Activated naive CD4-positive, alpha-beta T cell treated with anti-CD3 and anti-CD28 coated beads, Interleukin-2, amount 50 U/mL, for 24 hours (primary cell): ENCODE results near the gene SLC22A13.
"Not testable (repeated sequence)": the region's sequence is repeated elsewhere in the genome, so short reads cannot be mapped to it uniquely, and the experiment has no call there.

Experiments
- H3K27ac Mint-ChIP-seq: one replicate; pipeline ENCODE4 v1.8.0; 2021; ENCODE audit warnings: mild to moderate bottlenecking, mixed read lengths
- H3K27me3 Mint-ChIP-seq: one replicate; pipeline ENCODE4 v1.8.0; 2021; ENCODE audit warnings: mixed read lengths
- H3K36me3 Mint-ChIP-seq: one replicate; pipeline ENCODE4 v1.8.0; 2021; ENCODE audit warnings: mixed read lengths
- H3K4me1 Mint-ChIP-seq: one replicate; pipeline ENCODE4 v1.8.0; 2021; ENCODE audit warnings: mixed read lengths
- H3K4me3 Mint-ChIP-seq: one replicate; pipeline ENCODE4 v1.8.0; 2021; ENCODE audit warnings: mild to moderate bottlenecking, mixed read lengths
- H3K9me3 Mint-ChIP-seq: one replicate; pipeline ENCODE4 v1.8.0; 2021; ENCODE audit warnings: mixed read lengths

The SLC22A13 gene

GRCh38 chr3:38276081-38276916, 10.7 kb downstream of the SLC22A13 start:
- Mint-ChIP-seq H3K4me1 (no peaks in the 10 kb centered on the region), H3K36me3 (peaks cover 3% of the 10 kb centered on the region), H3K27me3 (no peaks in the 10 kb centered on the region), H3K9me3 (no peaks in the 10 kb centered on the region), H3K27ac (no peak overlapping the region), H3K4me3 (no peak overlapping the region)

GRCh38 chr3:38276917-38277630, 11.5 kb downstream of the SLC22A13 start:
- Mint-ChIP-seq H3K36me3 (peaks cover 4% of the 10 kb centered on the region), H3K4me3 (no peak overlapping the region), H3K27me3 (no peaks in the 10 kb centered on the region), H3K27ac (no peak overlapping the region), H3K9me3 (no peaks in the 10 kb centered on the region), H3K4me1 (no peaks in the 10 kb centered on the region)

GRCh38 chr3:38278841-38279240, 13.2 kb downstream of the SLC22A13 start:
- Mint-ChIP-seq H3K4me1 (no peaks in the 10 kb centered on the region), H3K27me3 (no peaks in the 10 kb centered on the region), H3K27ac (no peak overlapping the region), H3K9me3 (no peaks in the 10 kb centered on the region), H3K4me3 (no peak overlapping the region), H3K36me3 (peaks cover 4% of the 10 kb centered on the region)

- Mint-ChIP-seq H3K27me3 (no peaks in the 10 kb centered on the region), H3K4me1 (no peaks in the 10 kb centered on the region), H3K9me3 (no peaks in the 10 kb centered on the region), H3K4me3 (no peak within 1 kb of the TSS), H3K27ac (no peak within 1 kb of the TSS), H3K36me3 (peaks cover 1% of the 10 kb centered on the region)
Measured at GRCh38 chr3:38281895-38282686, 16.5 kb downstream of the SLC22A13 start, which contains the start of gene SLC22A14. Gene SLC22A14, plus strand, starts transcription at chr3:38282294. Its CDS starts 23,733 bp downstream, at chr3:38306027.

- no peaks in the 10 kb centered on the region for H3K9me3 Mint-ChIP-seq
- no peak overlapping the region for H3K27ac Mint-ChIP-seq
Measured at GRCh38 chr3:38283810-38284755, 18.5 kb downstream of the SLC22A13 start.

GRCh38 chr3:38284756-38285150, 19.1 kb downstream of the SLC22A13 start:
- no peak overlapping the region for H3K27ac Mint-ChIP-seq
- no peak overlapping the region for H3K4me3 Mint-ChIP-seq

More at GRCh38 chr3:38283810-38284755, 18.5 kb downstream of the SLC22A13 start:
- H3K36me3 Mint-ChIP-seq = peaks cover 1% of the 10 kb centered on the region
- H3K4me3 Mint-ChIP-seq = no peak overlapping the region
- H3K4me1 Mint-ChIP-seq = no peaks in the 10 kb centered on the region
- no peaks in the 10 kb centered on the region for H3K27me3 Mint-ChIP-seq

GRCh38 chr3:38289286-38290217, 23.9 kb downstream of the SLC22A13 start:
- H3K27ac Mint-ChIP-seq, H3K4me1 Mint-ChIP-seq, H3K36me3 Mint-ChIP-seq, H3K9me3 Mint-ChIP-seq, H3K27me3 Mint-ChIP-seq, H3K4me3 Mint-ChIP-seq: not testable (repeated sequence)

More at GRCh38 chr3:38284756-38285150, 19.1 kb downstream of the SLC22A13 start:
- Mint-ChIP-seq H3K27me3 (no peaks in the 10 kb centered on the region), H3K9me3 (no peaks in the 10 kb centered on the region), H3K4me1 (no peaks in the 10 kb centered on the region), H3K36me3 (peaks cover 4% of the 10 kb centered on the region)

GRCh38 chr3:38297053-38297452, 31.4 kb downstream of the SLC22A13 start:
- H3K4me1 Mint-ChIP-seq, H3K9me3 Mint-ChIP-seq, H3K36me3 Mint-ChIP-seq, H3K27me3 Mint-ChIP-seq, H3K4me3 Mint-ChIP-seq, H3K27ac Mint-ChIP-seq: not testable (repeated sequence)

GRCh38 chr3:38297537-38297936, 31.9 kb downstream of the SLC22A13 start:
- H3K4me3 Mint-ChIP-seq = no peak overlapping the region
- no peaks in the 10 kb centered on the region for H3K36me3 Mint-ChIP-seq
- no peaks in the 10 kb centered on the region for H3K9me3 Mint-ChIP-seq
- no peak overlapping the region for H3K27ac Mint-ChIP-seq
- no peaks in the 10 kb centered on the region for H3K4me1 Mint-ChIP-seq
- no peaks in the 10 kb centered on the region for H3K27me3 Mint-ChIP-seq

GRCh38 chr3:38297947-38298711, 32.5 kb downstream of the SLC22A13 start:
- H3K27ac Mint-ChIP-seq = no peak overlapping the region
- H3K4me3 Mint-ChIP-seq = no peak overlapping the region
- no peaks in the 10 kb centered on the region for H3K4me1 Mint-ChIP-seq
- no peaks in the 10 kb centered on the region for H3K36me3 Mint-ChIP-seq
- peaks cover 1% of the 10 kb centered on the region for H3K27me3 Mint-ChIP-seq
- no peaks in the 10 kb centered on the region for H3K9me3 Mint-ChIP-seq

GRCh38 chr3:38306941-38307340, 41.3 kb downstream of the SLC22A13 start:
- Mint-ChIP-seq H3K36me3 (peaks cover 1% of the 10 kb centered on the region), H3K27me3 (peaks cover 2% of the 10 kb centered on the region), H3K27ac (no peak overlapping the region), H3K9me3 (no peaks in the 10 kb centered on the region), H3K4me3 (no peak overlapping the region), H3K4me1 (no peaks in the 10 kb centered on the region)

- no peaks in the 10 kb centered on the region for H3K9me3 Mint-ChIP-seq
Measured at GRCh38 chr3:38307599-38307998, 42.0 kb downstream of the SLC22A13 start.

GRCh38 chr3:38308456-38308855, 42.8 kb downstream of the SLC22A13 start:
- Mint-ChIP-seq H3K4me1 (no peaks in the 10 kb centered on the region), H3K4me3 (no peak overlapping the region), H3K27me3 (no peaks in the 10 kb centered on the region), H3K27ac (no peak overlapping the region), H3K9me3 (no peaks in the 10 kb centered on the region), H3K36me3 (peaks cover under 1% of the 10 kb centered on the region)

More at GRCh38 chr3:38307599-38307998, 42.0 kb downstream of the SLC22A13 start:
- Mint-ChIP-seq H3K27me3 (peaks cover 2% of the 10 kb centered on the region), H3K4me1 (no peaks in the 10 kb centered on the region), H3K4me3 (no peak overlapping the region), H3K27ac (no peak overlapping the region), H3K36me3 (peaks cover 1% of the 10 kb centered on the region)
